ENCODE data around the gene SNX2. TPM values are rescaled to one million over a fixed set of nuclear protein-coding genes. Genes with fewer than 3 reads are reported as not detected.

SNX2 gene, protein sequence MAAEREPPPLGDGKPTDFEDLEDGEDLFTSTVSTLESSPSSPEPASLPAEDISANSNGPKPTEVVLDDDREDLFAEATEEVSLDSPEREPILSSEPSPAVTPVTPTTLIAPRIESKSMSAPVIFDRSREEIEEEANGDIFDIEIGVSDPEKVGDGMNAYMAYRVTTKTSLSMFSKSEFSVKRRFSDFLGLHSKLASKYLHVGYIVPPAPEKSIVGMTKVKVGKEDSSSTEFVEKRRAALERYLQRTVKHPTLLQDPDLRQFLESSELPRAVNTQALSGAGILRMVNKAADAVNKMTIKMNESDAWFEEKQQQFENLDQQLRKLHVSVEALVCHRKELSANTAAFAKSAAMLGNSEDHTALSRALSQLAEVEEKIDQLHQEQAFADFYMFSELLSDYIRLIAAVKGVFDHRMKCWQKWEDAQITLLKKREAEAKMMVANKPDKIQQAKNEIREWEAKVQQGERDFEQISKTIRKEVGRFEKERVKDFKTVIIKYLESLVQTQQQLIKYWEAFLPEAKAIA
- 10 to 100 TPM; 47.9 to 57.4 (median 53.2) TPM for total RNA-seq
- 208 TPM for total RNA-seq (2013)

DNA sequence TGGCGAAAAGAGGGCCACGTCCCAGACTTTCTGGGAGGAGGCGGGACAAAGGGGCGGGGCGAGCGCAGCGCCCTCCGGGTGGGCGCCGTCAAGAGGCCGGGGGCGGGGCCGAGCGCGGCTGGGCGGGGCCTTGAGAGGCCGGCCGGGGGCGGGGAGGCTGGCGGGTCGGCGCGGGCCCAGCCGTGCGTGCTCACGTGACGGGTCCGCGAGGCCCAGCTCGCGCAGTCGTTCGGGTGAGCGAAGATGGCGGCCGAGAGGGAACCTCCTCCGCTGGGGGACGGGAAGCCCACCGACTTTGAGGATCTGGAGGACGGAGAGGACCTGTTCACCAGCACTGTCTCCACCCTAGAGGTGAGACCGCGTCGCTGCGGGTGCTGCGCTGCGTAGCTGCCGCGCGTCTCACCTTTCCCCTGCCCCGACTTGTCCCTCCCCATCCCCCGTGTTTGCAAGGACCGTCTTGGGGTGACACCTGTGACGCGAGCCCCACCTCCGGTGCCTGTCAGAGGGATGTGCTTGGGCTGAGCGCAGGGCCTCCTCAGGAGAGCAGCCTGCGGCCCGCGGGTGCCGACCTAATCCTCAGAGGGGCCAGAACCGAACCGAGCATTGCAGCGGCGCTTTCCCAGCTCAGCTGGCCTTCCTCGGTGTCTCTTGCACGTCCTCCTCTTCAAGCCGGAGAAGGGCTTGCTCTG, at the start of gene SNX2:
Gene SNX2 (plus strand): TSS at position 220 of the 689 bp plus-strand sequence. CDS start 24 bp downstream, at position 244.
- peaks cover 32 to 35% of the 10 kb centered on the region in 2 donors for H3K4me1 Mint-ChIP-seq
- peak within 1 kb of the TSS; percentile 95 for H3K27ac ChIP-seq (ENCODE audit: low read length)
- peak within 1 kb of the TSS; percentile 88 to 90 for H3K27ac Mint-ChIP-seq
- peak; percentile 89 to 98 (median 93) for ATAC-seq
- H3K4me3 Mint-ChIP-seq: peak within 1 kb of the TSS; percentile 98
- H3K27me3 ChIP-seq (ENCODE audit: control insufficient read depth, insufficient read depth, low read length): no peaks in the 10 kb centered on the region
- TF ChIP-seq, protein P1, sequence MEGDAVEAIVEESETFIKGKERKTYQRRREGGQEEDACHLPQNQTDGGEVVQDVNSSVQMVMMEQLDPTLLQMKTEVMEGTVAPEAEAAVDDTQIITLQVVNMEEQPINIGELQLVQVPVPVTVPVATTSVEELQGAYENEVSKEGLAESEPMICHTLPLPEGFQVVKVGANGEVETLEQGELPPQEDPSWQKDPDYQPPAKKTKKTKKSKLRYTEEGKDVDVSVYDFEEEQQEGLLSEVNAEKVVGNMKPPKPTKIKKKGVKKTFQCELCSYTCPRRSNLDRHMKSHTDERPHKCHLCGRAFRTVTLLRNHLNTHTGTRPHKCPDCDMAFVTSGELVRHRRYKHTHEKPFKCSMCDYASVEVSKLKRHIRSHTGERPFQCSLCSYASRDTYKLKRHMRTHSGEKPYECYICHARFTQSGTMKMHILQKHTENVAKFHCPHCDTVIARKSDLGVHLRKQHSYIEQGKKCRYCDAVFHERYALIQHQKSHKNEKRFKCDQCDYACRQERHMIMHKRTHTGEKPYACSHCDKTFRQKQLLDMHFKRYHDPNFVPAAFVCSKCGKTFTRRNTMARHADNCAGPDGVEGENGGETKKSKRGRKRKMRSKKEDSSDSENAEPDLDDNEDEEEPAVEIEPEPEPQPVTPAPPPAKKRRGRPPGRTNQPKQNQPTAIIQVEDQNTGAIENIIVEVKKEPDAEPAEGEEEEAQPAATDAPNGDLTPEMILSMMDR (IDR thresholded peaks at IDR 0.05): no peak
- under 1% methylated on average over 67 of the region's 67 CpGs for WGBS (ENCODE audit: insufficient coverage)
- peak; percentile 89 to 94 for DNase-seq
- H3K9me3 ChIP-seq (ENCODE audit: control insufficient read depth, insufficient read depth, low read length): no peaks in the 10 kb centered on the region
- intact Hi-C loops (cut with micrococcal nuclease): loop anchor here (1.0 kb wide), 1 partner anchor 70 kb away; the partner anchor contains the start of gene SNX24
- H3K4me3 ChIP-seq (ENCODE audit: low read length): peak within 1 kb of the TSS; percentile 75
- peaks cover 7% of the 10 kb centered on the region for H3K4me1 ChIP-seq (ENCODE audit: control insufficient read depth, insufficient read depth, low read length)
- H3K36me3 ChIP-seq (ENCODE audit: control insufficient read depth, insufficient read depth, low read length): no peaks in the 10 kb centered on the region
- H3K9me3 Mint-ChIP-seq: no peaks in the 10 kb centered on the region
- no peaks in the 10 kb centered on the region for H3K36me3 Mint-ChIP-seq
- peaks cover 11 to 19% of the 10 kb centered on the region in 2 donors for H3K27me3 Mint-ChIP-seq (ENCODE audit: low read depth in 2 of 2)

DNA sequence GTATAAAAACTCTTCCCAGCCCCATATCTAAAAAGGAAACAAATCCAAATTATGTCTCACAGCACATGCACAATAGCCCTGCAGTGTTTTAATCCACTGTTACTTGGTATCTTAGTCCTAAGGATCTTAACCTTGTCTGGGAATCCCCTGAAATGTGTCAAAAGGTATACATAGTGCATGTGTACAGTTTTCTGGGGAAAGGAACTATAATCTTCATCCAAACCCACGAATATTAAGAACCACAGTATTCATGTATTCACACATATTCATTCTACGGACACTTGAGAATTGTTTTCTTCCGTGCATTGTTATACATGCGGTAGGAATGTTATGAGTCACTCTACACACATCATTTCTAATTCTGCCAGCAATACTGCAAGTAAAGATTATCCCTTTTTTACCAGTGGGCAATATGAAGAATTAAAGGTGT, 47.8 kb upstream of the SNX2 start:
- H3K27ac Mint-ChIP-seq: no peak overlapping the region

DNA sequence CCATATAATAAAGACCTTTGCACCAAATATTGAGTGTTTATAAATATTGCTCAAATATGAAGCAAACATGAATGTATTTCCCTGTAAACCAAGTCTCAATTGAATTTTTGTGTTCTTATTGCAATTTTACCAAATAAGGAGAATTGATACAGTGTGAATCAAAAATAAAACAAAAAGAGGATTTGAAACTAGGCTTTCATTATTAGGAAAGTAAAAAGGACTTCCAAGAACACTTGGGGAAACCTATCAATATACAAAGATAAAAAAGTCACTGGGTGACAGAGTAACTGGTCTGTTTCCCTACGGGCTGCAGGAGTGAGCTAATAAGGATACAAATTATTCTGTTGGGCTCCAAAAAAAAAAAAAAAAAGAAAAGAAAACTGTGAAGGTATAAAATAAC, 44.8 kb upstream of the SNX2 start:
- no peak overlapping the region for H3K27ac Mint-ChIP-seq

More for the DNA sequence above, 47.8 kb upstream of the SNX2 start:
- H3K36me3 Mint-ChIP-seq: no peaks in the 10 kb centered on the region
- H3K27ac ChIP-seq (ENCODE audit: low read length): no peak overlapping the region
- no peaks in the 10 kb centered on the region for H3K36me3 ChIP-seq (ENCODE audit: control insufficient read depth, insufficient read depth, low read length)
- no peaks in the 10 kb centered on the region for H3K27me3 ChIP-seq (ENCODE audit: control insufficient read depth, insufficient read depth, low read length)
- peaks cover 10 to 11% of the 10 kb centered on the region in 2 donors for H3K27me3 Mint-ChIP-seq (ENCODE audit: low read depth in 2 of 2)
- 97% methylated on average over 4 of the region's 4 CpGs for WGBS (ENCODE audit: insufficient coverage)
- no peaks in the 10 kb centered on the region for H3K4me1 Mint-ChIP-seq
- H3K4me3 ChIP-seq (ENCODE audit: low read length): no peak overlapping the region
- no peak overlapping the region for H3K4me3 Mint-ChIP-seq
- no peaks in the 10 kb centered on the region for H3K9me3 ChIP-seq (ENCODE audit: control insufficient read depth, insufficient read depth, low read length)
- peaks cover 2% of the 10 kb centered on the region in 2 donors for H3K9me3 Mint-ChIP-seq
- no peaks in the 10 kb centered on the region for H3K4me1 ChIP-seq (ENCODE audit: control insufficient read depth, insufficient read depth, low read length)
- TF ChIP-seq, protein P1 (IDR thresholded peaks at IDR 0.05): no peak
- ATAC-seq (no peak), DNase-seq (no peak)
- intact Hi-C loops (cut with micrococcal nuclease): no loop called here

More for the DNA sequence above, 44.8 kb upstream of the SNX2 start:
- intact Hi-C loops (cut with micrococcal nuclease): no loop called here
- Histone ChIP-seq H3K9me3 (ENCODE audit: control insufficient read depth, insufficient read depth, low read length) (no peaks in the 10 kb centered on the region), H3K27me3 (ENCODE audit: control insufficient read depth, insufficient read depth, low read length) (no peaks in the 10 kb centered on the region), H3K27ac (ENCODE audit: low read length) (no peak overlapping the region), H3K36me3 (ENCODE audit: control insufficient read depth, insufficient read depth, low read length) (no peaks in the 10 kb centered on the region), H3K4me1 (ENCODE audit: control insufficient read depth, insufficient read depth, low read length) (no peaks in the 10 kb centered on the region), H3K4me3 (ENCODE audit: low read length) (no peak overlapping the region)
- H3K4me1 Mint-ChIP-seq: no peaks in the 10 kb centered on the region
- no peak for ATAC-seq
- H3K36me3 Mint-ChIP-seq: no peaks in the 10 kb centered on the region
- H3K4me3 Mint-ChIP-seq: no peak overlapping the region
- TF ChIP-seq, protein P1 (IDR thresholded peaks at IDR 0.05): no peak
- no peaks in the 10 kb centered on the region for H3K9me3 Mint-ChIP-seq
- WGBS (ENCODE audit: insufficient coverage): no CpG with 5 or more reads among the region's 1 CpG
- no peak for DNase-seq
- peaks cover 11 to 13% of the 10 kb centered on the region in 2 donors for H3K27me3 Mint-ChIP-seq (ENCODE audit: low read depth in 2 of 2)

Measured in natural killer cell (primary cell).